Natural killer cell (primary cell): ENCODE data around the gene MTHFD2L. TPM values are rescaled to one million over a fixed set of nuclear protein-coding genes. Genes with fewer than 3 reads are reported as not detected.

Source experiments
- ATAC-seq, 3 donors: fragments of 150-1000 bp in 2 of 3; fragments of 200-7000 bp in 1 of 3; cut with Tn5 transposase; 1 replicate in 1 of 3; 2 replicates in 2 of 3; pipeline ENCODE4 v1.10.0; 2021; ENCODE audit warnings: mild to moderate bottlenecking in 2 of 3, moderate library complexity in 2 of 3
- DNase-seq, 2 donors: peaks; one replicate each; pipeline versions ENCODE4 v3.0.0 to v3.0.0-alpha.2; 2013 to 2021; ENCODE audit warnings: mixed read lengths in 1 of 2
- H3K27ac ChIP-seq: one replicate; pipeline ENCODE4 v1.5.1; 2013; ENCODE audit warnings: mild to moderate bottlenecking, low read length
- H3K27me3 ChIP-seq: one replicate; pipeline ENCODE4 v1.6.1; 2013; ENCODE audit warnings: low read length; ENCODE audit not compliant: control insufficient read depth, insufficient read depth
- H3K36me3 ChIP-seq: one replicate; pipeline ENCODE4 v1.6.1; 2013; ENCODE audit warnings: low read length; ENCODE audit not compliant: control insufficient read depth, insufficient read depth
- H3K4me1 ChIP-seq: one replicate; pipeline ENCODE4 v1.6.1; 2013; ENCODE audit warnings: low read length; ENCODE audit not compliant: control insufficient read depth, insufficient read depth
- H3K4me3 ChIP-seq: one replicate; pipeline ENCODE4 v1.5.1; 2013; ENCODE audit warnings: low read length
- H3K9me3 ChIP-seq: one replicate; pipeline ENCODE4 v1.6.1; 2013; ENCODE audit warnings: low read length; ENCODE audit not compliant: control insufficient read depth, insufficient read depth
- H3K27ac Mint-ChIP-seq, 2 donors: one replicate each; pipeline ENCODE4 v1.8.0; 2022; ENCODE audit warnings: mild to moderate bottlenecking in 2 of 2, mixed read lengths in 2 of 2, moderate library complexity in 1 of 2
- H3K27me3 Mint-ChIP-seq, 2 donors: one replicate each; pipeline ENCODE4 v1.8.0; 2022; ENCODE audit warnings: low read depth in 2 of 2, mixed read lengths in 2 of 2
- H3K36me3 Mint-ChIP-seq: one replicate; pipeline ENCODE4 v1.8.0; 2022; ENCODE audit warnings: mixed read lengths
- H3K4me1 Mint-ChIP-seq, 2 donors: one replicate each; pipeline ENCODE4 v1.8.0; 2022; ENCODE audit warnings: mixed read lengths in 2 of 2
- H3K4me3 Mint-ChIP-seq: one replicate; pipeline ENCODE4 v1.8.0; 2022; ENCODE audit warnings: mild to moderate bottlenecking, moderate library complexity, mixed read lengths
- H3K9me3 Mint-ChIP-seq, 2 donors: one replicate each; pipeline ENCODE4 v1.8.0; 2022; ENCODE audit warnings: mixed read lengths in 2 of 2
- WGBS: methylation state at CpG from one replicate; pipeline ENCODE4 v1.1.7; 2013; ENCODE audit warnings: missing lambda C conversion rate; ENCODE audit not compliant: insufficient coverage; 5-methylcytosine and 5-hydroxymethylcytosine counted together
- intact Hi-C: fragments of 100-400 bp; cut with micrococcal nuclease; formaldehyde crosslinking; loops from one replicate; pipeline ENCODE4 v1.14.2; 2022
- total RNA-seq, 4 donors: library from RNA; stranded (reverse); fragments of 120-200 nt in 1 of 4; gene quantifications; one replicate each; pipeline versions ENCODE4 v1.2.3 to v1.2.4, GENCODE V29; 2013 to 2022
- TF ChIP-seq, protein P1 (sequence below): fragments of 200-600 bp; IDR thresholded peaks from one replicate; pipeline ENCODE4 v1.8.0; 2022; ENCODE audit warnings: antibody characterized with exemption

The MTHFD2L gene
- total RNA-seq, 3 donors from 2014 or later (not counting 1 experiment from before 2014, with no cell fraction given) = 9.5 to 11.7 (median 10.4) TPM

DNA sequence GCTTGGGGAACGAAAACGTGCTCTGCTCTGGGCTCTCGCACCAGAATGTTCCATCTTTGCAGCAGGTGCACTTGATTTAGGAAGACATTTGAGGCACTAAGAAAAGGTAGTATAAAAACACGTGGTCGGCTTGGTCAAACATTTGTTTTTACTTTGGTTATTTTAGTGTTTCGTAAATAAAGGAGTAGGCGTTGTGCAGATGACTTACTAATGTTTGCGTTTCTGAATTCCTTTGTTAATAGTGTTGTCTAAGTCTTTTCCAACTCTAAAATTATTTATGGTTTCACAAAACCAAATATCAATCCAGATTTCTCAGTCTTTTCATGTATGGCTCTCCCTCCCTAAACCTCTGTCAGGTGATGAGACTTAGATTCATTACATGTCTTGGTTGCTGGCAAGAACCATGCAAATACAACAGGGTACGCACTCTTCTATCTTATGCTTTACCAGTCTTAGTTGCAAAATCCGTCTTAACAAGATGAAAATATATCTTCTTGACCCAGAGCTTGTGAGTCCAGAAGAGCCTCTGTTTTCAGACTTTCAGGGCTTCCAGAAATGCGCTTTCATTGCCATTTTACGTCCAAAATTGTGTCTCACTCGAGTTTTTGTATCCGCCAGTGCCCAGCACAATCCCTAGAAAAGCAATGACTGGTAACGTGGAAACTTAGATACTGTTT lies 686 bp downstream of the MTHFD2L start:
- Histone ChIP-seq H3K27ac (peak overlapping the region; percentile 77), H3K27me3 (peaks cover 2% of the 10 kb centered on the region), H3K9me3 (no peaks in the 10 kb centered on the region), H3K4me1 (peaks cover 8% of the 10 kb centered on the region), H3K36me3 (peaks cover 6% of the 10 kb centered on the region), H3K4me3 (peak overlapping the region; percentile 55)
- Mint-ChIP-seq H3K27me3 (peaks cover 0 to 3% of the 10 kb centered on the region in 2 donors), H3K27ac (peak overlapping the region; percentile 84 to 89), H3K4me3 (peak overlapping the region; percentile 87), H3K36me3 (peaks cover 10% of the 10 kb centered on the region), H3K9me3 (no peaks in the 10 kb centered on the region), H3K4me1 (peaks cover 22 to 26% of the 10 kb centered on the region in 2 donors)
- DNase-seq = peak in 1 of 2 donors; percentile 8
- TF ChIP-seq, protein P1, sequence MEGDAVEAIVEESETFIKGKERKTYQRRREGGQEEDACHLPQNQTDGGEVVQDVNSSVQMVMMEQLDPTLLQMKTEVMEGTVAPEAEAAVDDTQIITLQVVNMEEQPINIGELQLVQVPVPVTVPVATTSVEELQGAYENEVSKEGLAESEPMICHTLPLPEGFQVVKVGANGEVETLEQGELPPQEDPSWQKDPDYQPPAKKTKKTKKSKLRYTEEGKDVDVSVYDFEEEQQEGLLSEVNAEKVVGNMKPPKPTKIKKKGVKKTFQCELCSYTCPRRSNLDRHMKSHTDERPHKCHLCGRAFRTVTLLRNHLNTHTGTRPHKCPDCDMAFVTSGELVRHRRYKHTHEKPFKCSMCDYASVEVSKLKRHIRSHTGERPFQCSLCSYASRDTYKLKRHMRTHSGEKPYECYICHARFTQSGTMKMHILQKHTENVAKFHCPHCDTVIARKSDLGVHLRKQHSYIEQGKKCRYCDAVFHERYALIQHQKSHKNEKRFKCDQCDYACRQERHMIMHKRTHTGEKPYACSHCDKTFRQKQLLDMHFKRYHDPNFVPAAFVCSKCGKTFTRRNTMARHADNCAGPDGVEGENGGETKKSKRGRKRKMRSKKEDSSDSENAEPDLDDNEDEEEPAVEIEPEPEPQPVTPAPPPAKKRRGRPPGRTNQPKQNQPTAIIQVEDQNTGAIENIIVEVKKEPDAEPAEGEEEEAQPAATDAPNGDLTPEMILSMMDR = no peak
- 28% methylated on average over 13 of the region's 15 CpGs for WGBS
- ATAC-seq = no peak
- intact Hi-C loops = loop anchor here (10.0 kb wide), 1 partner anchor 286 kb away; the partner anchor contains the start of gene AREG

DNA sequence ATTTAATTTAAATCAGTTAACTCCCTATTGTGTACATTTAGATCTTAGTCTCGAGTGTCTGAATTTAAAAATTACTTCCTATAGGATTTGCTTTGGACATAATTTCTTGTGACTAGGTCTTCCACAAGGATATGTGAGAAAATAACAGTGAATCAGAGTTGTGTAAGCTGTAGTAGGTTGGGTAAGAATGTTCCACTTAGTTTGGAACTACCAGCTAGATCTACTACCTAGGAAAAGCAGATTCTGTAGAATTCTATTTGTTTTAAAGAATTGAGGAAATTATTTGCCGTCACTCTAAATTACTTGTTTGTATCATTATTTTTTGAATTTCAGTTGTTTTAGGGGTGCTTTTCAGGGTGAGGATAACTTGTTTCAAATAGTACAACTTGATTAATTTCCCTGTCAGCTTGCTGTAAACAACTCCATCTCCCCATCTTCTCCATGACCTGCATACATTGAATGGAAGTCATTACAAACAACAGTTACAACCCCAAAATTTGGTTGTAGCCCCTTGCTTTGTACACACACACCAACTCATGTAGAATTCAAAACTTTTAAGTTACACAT lies 1.3 kb downstream of the MTHFD2L start:
- peaks cover 22 to 26% of the 10 kb centered on the region in 2 donors for H3K4me1 Mint-ChIP-seq
- H3K4me3 Mint-ChIP-seq = peak overlapping the region; percentile 87
- ATAC-seq (no peak), DNase-seq (no peak)
- peaks cover 10% of the 10 kb centered on the region for H3K36me3 Mint-ChIP-seq
- H3K27me3 ChIP-seq = no peaks in the 10 kb centered on the region
- WGBS = 60% methylated on average over 1 of the region's 2 CpGs
- peaks cover 6% of the 10 kb centered on the region for H3K36me3 ChIP-seq
- H3K4me3 ChIP-seq = no peak overlapping the region
- H3K4me1 ChIP-seq = peaks cover 8% of the 10 kb centered on the region
- H3K9me3 ChIP-seq = no peaks in the 10 kb centered on the region
- no peaks in the 10 kb centered on the region for H3K9me3 Mint-ChIP-seq
- TF ChIP-seq, protein P1 = no peak
- peak overlapping the region; percentile 84 to 89 for H3K27ac Mint-ChIP-seq
- peaks cover 0 to 3% of the 10 kb centered on the region in 2 donors for H3K27me3 Mint-ChIP-seq
- intact Hi-C loops = loop anchor here (10.0 kb wide), 1 partner anchor 286 kb away; the partner anchor contains the start of gene AREG
- H3K27ac ChIP-seq = no peak overlapping the region

DNA sequence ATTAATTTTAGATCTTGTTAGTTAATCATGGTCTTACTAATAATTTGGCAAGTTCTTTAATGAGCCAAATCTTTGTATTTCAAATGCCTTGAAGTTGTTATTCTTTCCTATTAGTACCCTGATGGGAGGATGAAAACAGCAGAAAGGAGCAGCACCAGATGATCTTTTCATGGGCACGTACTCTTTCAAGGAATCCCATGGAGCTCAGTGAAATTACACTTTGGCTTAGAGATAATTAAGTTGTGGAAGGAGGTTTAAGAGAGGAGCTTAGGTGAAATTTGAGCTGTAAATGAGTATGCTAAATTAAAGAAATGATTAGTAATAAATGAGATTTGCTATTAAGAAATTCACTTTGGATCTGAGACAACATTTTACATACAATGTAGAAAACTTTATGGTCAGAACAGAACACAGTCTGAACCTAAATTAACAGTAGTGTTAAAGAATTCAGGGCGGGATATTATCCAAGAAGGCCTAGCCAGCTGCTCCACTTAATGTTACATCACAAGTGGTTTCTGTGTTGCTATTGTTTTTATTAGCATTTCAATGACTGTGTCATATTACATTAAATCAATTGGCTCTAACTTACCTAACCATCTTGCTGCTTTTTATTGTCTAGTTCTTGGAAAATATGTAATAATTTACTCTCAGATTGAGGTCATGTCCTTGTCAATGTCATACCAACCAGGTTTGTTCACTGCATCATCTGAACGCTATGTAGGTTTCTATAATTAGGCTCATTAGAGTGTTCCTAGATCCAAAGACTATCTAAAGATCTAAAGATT lies 3.9 kb downstream of the MTHFD2L start:
- Mint-ChIP-seq H3K4me1 (peaks cover 22 to 26% of the 10 kb centered on the region in 2 donors), H3K4me3 (no peak overlapping the region), H3K36me3 (peaks cover 10% of the 10 kb centered on the region), H3K9me3 (no peaks in the 10 kb centered on the region), H3K27ac (no peak overlapping the region), H3K27me3 (no peaks in the 10 kb centered on the region)
- DNase-seq = no peak
- WGBS = 99% methylated on average over 3 of the region's 3 CpGs
- Histone ChIP-seq H3K36me3 (peaks cover 6% of the 10 kb centered on the region), H3K4me3 (no peak overlapping the region), H3K27me3 (no peaks in the 10 kb centered on the region), H3K4me1 (peaks cover 8% of the 10 kb centered on the region), H3K27ac (no peak overlapping the region), H3K9me3 (no peaks in the 10 kb centered on the region)
- intact Hi-C loops = no loop called here
- TF ChIP-seq, protein P1 = no peak
- no peak for ATAC-seq
